AG20443 (cell line): ENCODE data around the gene ERGIC1.

Source experiments
- DNase-seq: peaks from one replicate; pipeline ENCODE4 v3.0.0; 2012; ENCODE audit warnings: low spot score, mixed read lengths

ERGIC1 gene

DNA sequence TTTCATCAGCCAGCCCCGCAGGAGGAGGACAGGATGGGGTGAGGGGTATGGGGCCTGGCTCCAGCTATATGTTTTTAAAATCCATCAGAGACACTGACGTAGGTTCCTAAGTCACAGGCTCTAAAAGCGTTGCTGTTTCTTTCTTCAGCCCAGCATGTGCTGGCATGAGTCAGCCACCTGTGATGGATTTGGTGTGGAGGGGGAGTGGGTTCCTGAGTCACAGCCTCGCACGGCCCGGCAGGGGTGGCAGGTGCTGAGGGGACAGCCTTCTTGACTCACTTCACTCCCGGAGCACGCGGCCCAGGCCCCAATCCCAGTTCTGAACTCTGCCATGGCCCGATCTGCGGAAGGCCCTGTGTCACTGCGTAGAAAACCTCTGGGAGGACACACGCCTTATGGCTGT lies 86.4 kb downstream of the ERGIC1 start:
- no peak for DNase-seq

DNA sequence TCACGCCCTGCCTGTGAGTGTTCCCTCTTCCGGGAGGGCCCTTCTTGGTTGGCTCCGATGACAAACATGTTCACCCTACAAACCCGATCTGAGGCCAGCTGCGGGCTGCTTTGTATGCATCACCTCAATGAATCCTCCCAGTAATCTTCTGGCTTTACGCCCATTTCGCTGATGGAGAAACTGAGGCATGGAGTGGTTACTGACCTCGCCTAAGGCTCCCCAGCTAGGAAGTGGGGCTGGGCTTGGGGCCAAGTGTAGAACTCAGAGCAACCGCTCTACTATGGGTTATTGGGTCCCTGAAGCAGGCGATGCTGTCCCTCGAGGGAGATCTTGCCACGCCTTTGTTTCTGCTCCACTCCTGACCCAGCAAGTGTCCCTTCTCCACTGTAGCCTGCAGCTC lies 86.9 kb downstream of the ERGIC1 start:
- DNase-seq: no peak

DNA sequence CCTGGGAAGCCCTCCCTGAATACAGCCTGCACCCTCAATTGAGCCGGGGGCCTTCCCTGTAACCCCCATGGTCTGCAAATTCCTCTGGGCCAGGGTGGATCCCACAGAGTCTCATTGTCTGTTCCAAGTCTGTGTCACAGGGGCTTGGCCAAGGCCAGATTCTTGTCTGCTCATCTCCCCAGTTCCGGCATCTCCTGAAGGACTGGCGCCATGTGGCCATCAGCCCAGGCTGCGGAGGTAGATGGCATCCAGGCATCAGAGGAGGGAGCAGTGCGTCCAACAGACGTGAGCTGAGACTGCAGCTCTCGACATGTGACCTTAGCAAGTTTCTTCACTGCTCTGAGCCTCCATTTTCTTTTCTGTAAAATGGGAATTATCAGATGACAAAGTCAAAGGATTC lies 87.9 kb downstream of the ERGIC1 start:
- DNase-seq: no peak

DNA sequence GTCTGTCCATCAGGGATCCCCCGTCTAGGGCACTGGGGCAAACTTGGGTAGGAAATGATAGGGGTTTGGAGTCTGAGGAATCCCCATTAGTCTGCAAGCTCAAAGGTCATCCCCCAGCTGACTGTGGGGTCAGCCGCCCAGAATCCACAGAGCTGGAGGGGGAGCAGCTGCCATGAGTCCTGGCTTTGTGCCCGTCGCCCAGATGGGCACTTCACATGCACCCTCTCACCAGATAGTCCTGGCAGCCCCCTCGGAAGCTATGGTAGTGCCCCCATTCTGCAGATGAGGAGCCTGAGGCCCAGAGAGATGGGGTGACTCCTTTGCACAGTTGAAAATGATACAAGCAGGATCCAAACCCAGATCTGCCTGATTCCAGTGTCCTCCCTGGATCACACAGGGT lies 89.5 kb downstream of the ERGIC1 start:
- no peak for DNase-seq

DNA sequence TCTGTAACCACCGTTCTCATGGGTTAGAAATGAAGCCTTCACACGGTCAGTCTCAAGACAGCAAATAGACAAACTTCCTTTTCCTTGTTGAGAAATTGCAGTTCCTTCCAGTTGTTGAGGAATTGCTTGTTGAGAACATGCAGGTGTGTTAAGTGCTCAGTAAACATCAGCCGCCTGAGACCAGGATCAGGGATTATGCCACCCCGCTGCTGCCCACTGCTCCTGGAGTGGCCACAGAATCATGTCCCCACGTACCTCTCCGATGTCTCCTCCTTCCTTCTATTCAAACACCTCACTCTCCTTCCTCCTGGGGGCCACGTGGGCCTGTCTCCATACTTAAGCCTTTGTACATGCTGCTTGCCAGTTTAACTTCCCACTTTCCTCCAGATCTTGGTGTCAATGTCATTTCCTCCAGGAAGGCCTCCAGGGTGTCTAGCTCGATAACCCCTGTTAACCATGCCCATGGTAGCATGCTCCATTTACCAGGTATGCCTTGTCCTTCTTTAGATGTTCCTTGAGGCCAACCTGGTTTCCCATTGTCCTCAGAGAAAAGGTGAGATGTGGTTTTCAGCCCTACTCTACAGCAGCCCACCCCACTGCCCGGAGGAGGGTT lies 91.4 kb downstream of the ERGIC1 start:
- DNase-seq: no peak

DNA sequence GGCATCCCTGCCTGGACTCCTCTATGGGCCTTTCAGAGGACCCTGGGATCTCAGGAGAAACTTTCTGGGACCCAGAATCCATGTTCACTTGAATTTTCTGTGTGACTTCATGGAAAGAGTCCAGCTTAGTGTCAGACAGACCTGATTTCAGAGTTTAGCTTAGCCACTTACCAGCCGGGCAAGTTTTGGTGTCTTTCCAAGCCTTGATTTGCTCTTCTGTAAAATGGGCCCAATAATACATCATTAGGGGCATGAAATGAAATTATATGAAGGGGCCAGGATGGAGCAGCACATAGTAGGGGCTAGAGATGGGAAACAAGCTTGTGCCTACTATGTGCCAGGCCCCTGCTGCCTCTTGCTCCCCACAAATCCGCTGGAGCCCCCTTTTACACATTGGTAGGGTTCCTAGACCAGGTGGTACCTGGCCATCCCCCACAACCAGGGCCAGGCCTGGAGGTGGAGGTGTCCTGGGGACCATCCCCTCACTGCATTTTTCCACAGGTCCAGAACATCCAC lies 92.0 kb downstream of the ERGIC1 start:
- DNase-seq: no peak

DNA sequence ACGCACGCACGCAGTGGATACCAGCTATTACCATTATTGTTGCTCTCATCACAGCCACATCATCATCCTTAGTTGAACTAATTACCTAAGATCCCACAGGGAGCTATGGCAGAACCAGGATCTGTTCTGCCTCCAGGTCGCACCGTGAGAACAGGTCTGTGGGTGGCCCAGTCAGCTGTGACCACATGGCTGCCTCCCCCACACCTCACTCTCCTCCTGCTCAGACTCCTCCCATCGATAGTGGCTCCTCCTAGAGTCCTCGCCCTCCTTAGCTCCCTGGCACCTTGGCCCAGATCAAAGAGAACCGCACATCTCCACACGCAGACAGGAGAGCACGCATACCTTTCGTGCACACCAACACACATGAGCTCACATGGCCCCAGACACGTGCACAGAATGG lies 92.7 kb downstream of the ERGIC1 start:
- DNase-seq: no peak

DNA sequence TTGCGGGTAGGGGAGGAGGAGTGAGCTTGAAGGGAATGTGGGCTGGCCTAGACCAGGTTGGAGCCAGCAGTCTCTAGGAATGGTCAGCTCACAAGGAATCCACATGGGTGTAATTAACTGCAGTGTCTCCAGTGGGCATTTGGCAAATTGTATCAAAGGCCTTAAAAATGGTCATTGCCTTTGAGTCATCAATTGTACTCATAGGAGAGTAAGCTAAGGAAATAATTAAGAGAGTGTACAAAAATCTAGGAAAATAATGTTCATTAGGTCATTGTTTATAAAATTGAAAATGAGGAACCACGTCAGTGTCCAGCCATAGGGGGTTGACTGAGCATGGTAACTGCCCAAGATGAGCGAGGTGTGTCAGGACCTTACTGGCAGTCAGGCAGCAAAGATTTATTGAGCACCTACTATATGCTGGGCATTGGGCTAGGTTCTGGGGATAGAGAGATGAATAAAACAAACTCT lies 95.4 kb downstream of the ERGIC1 start:
- DNase-seq: peak; percentile 88

DNA sequence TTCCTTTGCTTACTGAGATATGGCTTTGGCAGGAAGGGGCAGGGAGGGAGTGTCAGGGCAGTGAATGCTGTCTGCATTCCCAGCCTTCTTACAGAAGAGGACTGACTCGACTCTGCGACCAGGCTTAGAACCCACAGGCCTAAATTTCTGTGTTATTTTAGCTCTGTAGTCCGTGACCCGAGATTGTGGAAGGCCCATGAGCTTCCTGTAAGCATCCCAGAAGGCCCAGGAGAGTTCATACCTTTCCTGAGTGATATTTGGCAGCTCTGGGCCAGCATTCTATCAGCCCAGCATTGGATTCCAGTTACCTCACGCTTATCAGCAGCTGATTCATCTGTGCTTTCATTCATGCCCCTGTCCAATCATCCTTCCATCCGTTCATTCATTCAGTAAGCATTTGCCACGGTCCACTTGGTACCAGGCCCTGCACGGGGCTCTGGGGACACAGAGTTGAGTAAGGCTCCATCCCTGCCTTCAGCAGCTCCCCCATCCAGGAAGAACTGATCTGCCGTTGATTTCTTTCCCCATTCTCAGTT lies 97.0 kb downstream of the ERGIC1 start:
- peak; percentile 76 for DNase-seq

DNA sequence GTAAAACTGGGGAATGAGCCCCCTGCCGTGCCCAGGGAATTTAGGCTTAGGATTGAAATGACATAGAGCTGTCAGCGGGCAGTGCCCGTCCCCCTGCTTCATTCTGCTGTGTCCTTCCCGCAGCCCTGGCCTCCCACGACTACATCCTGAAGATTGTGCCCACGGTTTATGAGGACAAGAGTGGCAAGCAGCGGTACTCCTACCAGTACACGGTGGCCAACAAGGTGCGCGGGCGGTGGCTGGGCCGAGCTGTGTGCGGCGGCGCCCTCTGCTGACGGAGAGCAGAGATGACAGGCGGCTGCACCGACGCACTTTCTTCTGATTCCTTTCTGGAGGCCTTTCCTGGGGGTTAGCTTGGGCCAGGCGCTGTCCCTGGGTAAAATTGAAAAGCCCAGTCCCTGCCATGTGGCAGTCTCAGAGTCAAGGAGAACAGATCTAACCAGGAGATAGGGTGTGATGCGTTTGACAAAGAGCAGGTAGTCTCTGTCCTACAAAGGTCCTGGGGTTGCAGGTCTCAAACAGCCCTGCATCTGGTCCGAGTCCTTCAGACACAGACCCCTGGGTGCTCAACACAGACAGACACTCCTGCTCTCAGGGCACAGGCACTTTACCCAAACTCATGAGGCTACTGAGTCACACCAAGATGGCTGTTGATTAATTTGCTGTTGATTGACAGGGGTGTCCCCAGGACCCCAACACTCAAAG lies 98.4 kb downstream of the ERGIC1 start:
- peak; percentile 84 for DNase-seq

DNA sequence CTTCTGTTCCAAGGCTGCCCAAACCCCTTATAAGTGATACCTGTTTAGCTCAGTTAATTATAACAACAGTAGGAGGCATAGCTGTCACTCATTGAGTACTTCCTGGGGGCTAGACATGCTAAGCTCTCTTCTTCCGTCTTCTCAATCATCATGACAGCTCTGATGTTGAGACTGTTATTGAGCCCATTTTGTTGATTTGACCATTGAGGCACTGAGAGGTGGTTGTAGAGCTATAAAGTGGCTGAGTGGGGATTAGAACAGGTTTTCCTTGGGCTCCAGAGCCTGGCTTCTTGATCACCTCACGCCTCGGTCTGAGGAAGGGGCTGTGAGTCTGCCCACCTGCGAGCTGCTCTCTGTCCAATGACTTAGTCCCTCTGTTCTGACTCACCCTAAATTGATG lies 99.2 kb downstream of the ERGIC1 start:
- DNase-seq: no peak

DNA sequence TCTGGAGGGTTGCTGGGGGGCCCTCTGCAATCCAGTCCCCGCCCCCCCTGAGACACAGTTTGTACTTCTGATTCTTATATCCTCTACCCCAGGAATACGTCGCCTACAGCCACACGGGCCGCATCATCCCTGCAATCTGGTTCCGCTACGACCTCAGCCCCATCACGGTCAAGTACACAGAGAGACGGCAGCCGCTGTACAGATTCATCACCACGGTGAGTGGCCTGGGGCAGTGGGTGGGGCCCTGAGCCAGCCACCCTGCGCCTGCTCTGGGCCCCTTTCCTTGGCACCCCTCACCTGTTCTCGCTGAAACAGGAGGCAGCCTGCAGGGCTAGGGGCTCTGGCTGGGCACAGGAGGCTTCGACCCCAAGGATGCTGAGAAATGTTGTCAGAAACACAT lies 101.0 kb downstream of the ERGIC1 start:
- DNase-seq: no peak

DNA sequence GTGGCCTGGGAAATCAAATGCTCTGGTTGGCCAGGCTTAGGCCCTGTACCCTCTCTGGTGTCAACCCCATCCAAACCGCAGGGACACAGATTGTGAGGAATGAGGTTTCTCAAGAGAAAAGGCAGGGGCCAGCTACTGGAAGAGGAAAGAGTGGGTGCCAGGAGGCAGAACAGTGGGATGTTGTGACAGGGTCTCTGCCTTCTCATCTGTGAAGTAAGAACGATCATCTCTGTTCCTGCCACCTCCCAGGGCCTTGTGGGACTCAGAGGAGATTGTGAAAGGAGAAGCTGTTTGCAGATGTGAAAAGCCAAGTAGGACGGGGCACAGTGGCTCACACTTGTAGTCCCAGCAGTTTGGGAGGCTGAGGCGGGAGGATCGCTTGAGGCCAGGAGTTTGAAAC lies 102.3 kb downstream of the ERGIC1 start:
- DNase-seq: no peak

DNA sequence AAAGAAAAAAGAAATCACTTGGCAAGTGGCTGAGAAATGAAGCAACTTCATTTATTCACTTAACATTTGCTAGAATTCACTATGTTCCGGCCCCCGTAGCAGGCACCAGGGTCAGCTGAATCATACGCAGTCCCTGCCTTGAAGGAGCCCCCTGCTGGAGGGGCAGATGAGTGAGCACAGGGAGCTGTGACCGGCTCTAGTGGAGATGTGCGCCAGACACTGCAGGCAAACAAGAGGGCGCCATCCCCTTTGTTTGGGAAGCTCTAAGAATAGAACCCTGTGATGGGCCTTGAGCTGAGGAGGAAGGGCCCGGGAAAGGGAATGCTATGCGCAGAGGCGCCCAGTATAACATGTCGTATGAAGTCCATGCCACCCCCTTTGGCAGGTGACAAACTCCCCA lies 105.0 kb downstream of the ERGIC1 start:
- DNase-seq: peak; percentile 24

DNA sequence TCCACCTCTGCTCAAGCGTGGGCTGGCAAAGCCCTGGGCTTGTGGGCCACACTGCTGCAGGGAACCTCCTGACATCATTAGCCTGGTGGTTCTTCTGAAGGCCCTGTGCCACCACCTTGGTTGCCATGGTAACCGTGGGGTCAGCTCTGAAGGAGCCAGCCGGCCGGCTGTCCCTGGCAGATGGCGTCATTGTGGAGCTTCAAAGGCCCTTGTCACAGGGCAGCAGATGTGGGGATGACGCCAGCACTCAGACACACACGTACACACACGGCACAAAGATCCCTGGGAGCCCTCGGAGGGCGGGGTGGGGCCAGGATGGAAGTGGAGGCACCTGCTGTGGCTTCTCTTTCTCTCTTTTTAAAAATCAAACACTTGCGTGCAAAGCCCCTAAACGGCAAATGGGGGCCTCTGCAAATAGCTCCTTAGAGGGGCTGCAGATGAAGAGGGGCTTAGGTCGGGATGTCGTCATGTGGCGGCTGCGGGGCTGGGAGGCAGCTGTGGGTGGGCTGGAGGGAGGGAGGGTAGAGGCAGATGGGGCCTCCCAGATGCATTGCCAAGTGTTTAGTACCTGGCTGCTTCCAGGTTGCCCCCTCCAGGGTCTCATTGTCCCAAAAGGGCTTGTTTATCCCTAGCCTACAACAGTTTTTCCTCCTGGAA lies 105.7 kb downstream of the ERGIC1 start:
- no peak for DNase-seq

DNA sequence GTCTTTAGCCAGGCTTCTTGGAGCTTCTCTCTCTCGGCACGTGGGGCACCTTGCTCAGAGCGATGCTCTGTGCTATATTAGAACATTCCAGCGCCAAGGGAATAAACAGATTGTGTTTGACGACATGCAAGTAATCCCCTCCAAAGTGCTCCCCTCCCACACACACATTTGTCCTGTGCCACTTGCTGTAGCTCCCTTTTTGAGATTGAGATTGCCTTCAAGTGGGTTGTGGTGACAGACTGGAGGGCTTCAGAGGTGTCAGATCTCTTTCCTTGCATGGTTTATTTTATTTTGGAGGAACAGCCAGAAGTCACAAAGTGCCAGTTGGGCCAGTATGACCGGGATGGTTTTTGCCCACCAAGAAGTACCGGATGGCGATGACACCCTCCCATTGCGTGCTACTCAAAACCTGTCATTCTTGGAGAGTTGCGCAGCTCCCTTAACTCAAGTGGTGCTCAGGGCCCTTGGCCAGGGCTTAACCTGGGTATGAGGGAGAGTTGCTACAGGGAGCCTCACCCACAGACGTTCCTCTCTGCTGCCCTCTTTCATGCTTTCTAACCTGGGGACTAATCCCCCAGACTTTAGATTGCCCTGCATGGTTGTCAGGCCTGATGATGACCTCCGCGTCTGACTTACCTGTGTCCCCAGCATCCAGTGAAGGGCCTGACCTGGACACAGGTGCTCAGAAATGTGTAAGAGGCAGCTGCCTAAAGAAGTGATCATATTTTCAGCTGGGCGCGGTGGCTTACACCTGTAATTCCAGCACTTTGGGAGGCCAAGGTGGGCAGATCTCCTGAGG lies 106.4 kb downstream of the ERGIC1 start:
- DNase-seq: no peak

DNA sequence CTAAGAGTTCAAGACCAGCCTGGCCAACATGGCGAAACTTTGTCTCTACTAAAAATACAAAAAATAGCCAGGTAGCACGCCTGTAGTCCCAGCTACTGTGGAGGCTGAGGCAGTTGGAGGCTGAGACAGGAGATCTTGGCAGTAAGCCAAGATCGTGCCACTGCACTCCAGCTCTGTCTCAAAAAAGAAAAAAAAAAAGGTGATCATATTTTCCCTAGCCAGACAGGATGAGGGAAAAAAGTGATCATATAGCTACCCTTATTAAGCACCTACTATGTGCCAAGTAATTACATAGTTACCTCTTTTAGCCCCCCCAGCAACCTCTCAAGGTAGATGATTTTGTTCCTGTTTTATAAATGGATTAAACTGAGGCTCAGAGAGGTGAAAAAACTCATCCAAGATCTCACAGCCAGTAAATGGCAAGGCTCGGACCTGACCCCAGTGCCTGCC lies 107.0 kb downstream of the ERGIC1 start:
- no peak for DNase-seq

DNA sequence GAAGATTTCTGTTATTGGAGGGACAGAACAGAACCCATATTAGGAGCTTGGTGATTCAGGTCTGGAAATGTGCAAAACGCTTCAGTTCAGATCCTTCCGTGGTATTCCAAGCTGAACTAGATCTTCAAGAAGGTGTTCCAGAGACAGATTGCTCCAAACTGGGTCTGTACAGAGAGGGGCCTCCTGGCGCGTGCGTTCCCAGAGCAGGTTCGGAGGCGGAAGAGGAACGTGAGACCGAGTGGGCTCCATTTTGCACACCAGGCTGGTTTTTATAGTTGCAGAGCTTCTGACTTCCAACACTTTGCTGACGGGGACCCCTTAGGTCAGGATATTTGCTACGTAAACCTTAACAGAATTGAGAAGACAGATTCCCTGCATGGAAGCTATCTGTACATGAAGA lies 108.5 kb downstream of the ERGIC1 start:
- DNase-seq: no peak

DNA sequence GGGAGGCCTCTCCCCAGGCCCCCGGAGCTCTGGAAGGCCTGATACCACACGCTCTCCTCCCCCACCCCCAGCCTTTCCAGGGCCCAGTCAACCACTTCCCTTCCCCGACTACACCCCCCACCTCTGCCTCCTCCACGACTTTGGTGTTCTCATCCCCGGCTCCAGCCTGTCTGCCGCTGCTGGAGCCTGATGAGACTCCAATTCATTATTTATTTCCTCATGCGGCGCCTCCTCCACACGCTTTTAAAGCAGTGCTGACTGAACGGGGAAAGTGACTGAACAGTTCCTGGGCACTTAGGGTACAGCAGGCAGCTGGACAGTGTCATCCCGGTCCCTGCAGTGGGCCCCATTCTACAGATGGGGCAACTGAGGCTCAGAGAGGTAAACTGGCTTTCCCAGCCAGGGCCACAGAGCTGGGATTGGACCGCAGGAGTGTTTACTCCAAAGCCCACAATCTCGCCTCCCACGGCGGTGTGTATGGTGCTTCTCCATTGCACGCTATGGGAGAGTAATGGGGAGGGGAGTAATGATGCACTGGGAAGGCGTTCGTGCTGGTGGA lies 109.3 kb downstream of the ERGIC1 start:
- DNase-seq: peak; percentile 89

DNA sequence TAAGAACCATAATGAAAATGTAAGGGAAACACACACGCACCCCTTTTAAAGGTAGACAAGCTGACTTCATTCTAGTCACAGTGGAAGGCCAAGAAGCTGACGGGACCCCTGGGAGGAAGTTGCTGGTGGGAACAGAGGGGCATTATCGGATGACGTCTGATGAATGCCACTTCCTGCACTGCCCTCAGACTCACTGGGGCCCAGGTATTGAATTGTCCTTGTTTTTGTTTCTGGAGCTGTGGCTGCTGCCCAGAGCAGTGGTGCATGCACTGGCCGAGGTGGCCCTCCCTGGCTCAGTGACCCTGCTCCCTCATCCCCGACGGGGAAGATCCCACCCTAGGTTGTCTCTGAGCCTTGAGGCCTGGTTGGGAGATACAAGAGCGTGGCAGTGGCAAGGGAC lies 109.9 kb downstream of the ERGIC1 start:
- no peak for DNase-seq

DNA sequence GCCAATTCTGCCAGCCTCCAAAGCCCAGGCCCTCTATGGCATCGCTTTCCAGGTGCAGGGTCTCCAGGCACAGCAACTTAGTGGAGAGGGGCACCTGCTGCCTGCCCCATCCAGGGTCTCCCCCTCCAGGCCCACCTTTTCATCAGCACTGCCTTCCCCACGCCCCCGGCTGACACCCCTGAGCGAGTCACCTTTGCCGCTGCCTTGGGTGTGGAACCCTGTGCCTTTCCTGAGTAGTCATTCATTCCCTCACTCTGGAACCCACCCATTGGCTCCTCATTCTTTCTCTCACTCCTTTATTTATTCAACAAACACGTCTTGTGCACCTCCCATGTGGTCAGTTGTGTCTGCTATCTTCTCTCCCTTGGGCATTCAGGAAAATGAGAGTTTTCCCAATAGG lies 110.7 kb downstream of the ERGIC1 start:
- DNase-seq: no peak

DNA sequence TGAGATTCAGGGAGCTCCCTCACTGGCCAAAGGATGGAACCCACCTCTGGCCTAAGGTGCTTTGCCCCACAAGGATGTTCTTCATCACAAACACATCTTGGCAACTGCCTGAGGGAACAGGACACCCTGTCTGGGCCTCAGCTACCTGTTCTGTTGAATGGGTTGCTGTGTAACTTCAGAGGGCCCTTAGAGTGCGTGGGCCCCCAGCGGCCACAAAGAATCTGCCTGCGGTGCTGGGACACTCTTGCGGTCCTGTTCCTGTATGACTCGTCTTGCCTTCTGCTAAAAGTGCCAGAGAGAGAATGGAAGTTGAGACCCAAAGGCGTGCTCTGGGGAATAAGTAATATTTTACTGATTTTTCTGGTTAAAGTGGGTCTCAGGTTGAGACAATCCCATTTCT lies 111.1 kb downstream of the ERGIC1 start:
- no peak for DNase-seq
